K562 (cell line): ENCODE results near the gene AZU1. TPM values are rescaled to one million over a fixed set of nuclear protein-coding genes. Genes with fewer than 3 reads are reported as not detected.
A peak's percentile ranks its signal among the peaks of the same experiment; 100 is the strongest.

Experiments
- ATF2 ChIP-seq: sonication (generic); formaldehyde crosslinking; IDR thresholded peaks from 2 replicates; pipeline ENCODE4 v1.8.1; 2022; ENCODE audit warnings: missing genetic modification reagents
- BRD9 ChIP-seq: fragments of 450-650 bp; IDR thresholded peaks from 2 replicates; pipeline ENCODE4 v1.6.1; 2018; ENCODE audit warnings: low read depth; ENCODE audit not compliant: partially characterized antibody
- ELF2 ChIP-seq: fragments of 250-450 bp; sonication (Bioruptor Pico); IDR thresholded peaks from 2 replicates; pipeline ENCODE4 v1.5.0; 2021; ENCODE audit warnings: mild to moderate bottlenecking
- FOXM1 ChIP-seq, 2 experiments: fragments of 450-650 bp in 1 of 2; sonication (generic) in 1 of 2; formaldehyde crosslinking in 1 of 2; IDR thresholded peaks; 2 replicates each; pipeline versions ENCODE4 v1.6.1 to v1.9.0; 2017 to 2022; ENCODE audit warnings: low read depth in 2 of 2, mild to moderate bottlenecking in 2 of 2, missing genetic modification reagents in 1 of 2, moderate library complexity in 1 of 2
- HES1 ChIP-seq: fragments of 450-650 bp; IDR thresholded peaks from 2 replicates; pipeline ENCODE4 v1.6.1; 2016; ENCODE audit warnings: low read depth, mild to moderate bottlenecking, moderate library complexity
- KDM5B ChIP-seq: fragments of 200-600 bp; sonication (generic); IDR thresholded peaks from 2 replicates; pipeline ENCODE4 v1.6.1; 2012; ENCODE audit warnings: low read depth, mild to moderate bottlenecking, moderate library complexity, low read length, control low read depth, inconsistent platforms; ENCODE audit not compliant: insufficient replicate concordance
- LARP7 ChIP-seq: fragments of 450-650 bp; IDR thresholded peaks from 2 replicates; pipeline ENCODE4 v1.6.1; 2016
- MAFF ChIP-seq: IDR thresholded peaks from 2 replicates; pipeline ENCODE4 v1.6.1; 2012; ENCODE audit warnings: low read length, improper control_type of control experiment
- MEF2D ChIP-seq: conservative IDR thresholded peaks from 2 replicates; pipeline ENCODE4 v1.6.1; 2016; ENCODE audit warnings: low read depth, missing genetic modification characterization, missing compliant biosample characterization
- NFE2 ChIP-seq: IDR thresholded peaks from 2 replicates; pipeline ENCODE4 v1.6.1; 2014; ENCODE audit warnings: antibody characterized with exemption, low read depth
- NFIX ChIP-seq: fragments of 250-450 bp; sonication (Bioruptor Pico); IDR thresholded peaks from 2 replicates; pipeline ENCODE4 v1.4.0; 2020; ENCODE audit warnings: low read depth, mild to moderate bottlenecking, moderate library complexity
- NR2C2 ChIP-seq, 2 experiments: fragments of 200-800 bp in 1 of 2; sonication (Bioruptor generic) in 1 of 2; sonication (generic) in 1 of 2; formaldehyde crosslinking in 1 of 2; IDR thresholded peaks; 2 replicates each; pipeline versions ENCODE4 v1.6.1 to v1.8.0; 2016 to 2022; ENCODE audit warnings: mild to moderate bottlenecking in 1 of 2, missing compliant biosample characterization in 1 of 2, missing genetic modification characterization in 1 of 2, missing genetic modification reagents in 1 of 2
- SNIP1 ChIP-seq: fragments of 450-650 bp; IDR thresholded peaks from 2 replicates; pipeline ENCODE4 v1.7.1; 2017; ENCODE audit warnings: low read depth, mild to moderate bottlenecking
- TBL1XR1 ChIP-seq, 2 experiments: IDR thresholded peaks; 2 replicates each; pipeline ENCODE4 v1.6.1; 2012; ENCODE audit warnings: improper control_type of control experiment in 2 of 2, low read length in 2 of 2, mild to moderate bottlenecking in 1 of 2
- ZMIZ1 ChIP-seq, 2 experiments: fragments of 150-350 bp in 1 of 2; IDR thresholded peaks; 2 replicates each; pipeline ENCODE4 v1.6.1; 2012 to 2016; ENCODE audit warnings: low read depth in 2 of 2, low read length in 2 of 2, mild to moderate bottlenecking in 1 of 2, moderate library complexity in 1 of 2
- ZNF253 ChIP-seq: fragments of 250-450 bp; sonication (Bioruptor Pico); conservative IDR thresholded peaks from 2 replicates; pipeline ENCODE4 v1.6.1; 2021; ENCODE audit warnings: mild to moderate bottlenecking
- ZNF778 ChIP-seq: fragments of 450-650 bp; formaldehyde crosslinking; IDR thresholded peaks from 2 replicates; pipeline ENCODE4 v1.4.0; 2020; ENCODE audit warnings: mild to moderate bottlenecking, moderate library complexity
- polyA plus RNA-seq, 8 experiments: library from polyadenylated mRNA; depleted of rRNA in 4 of 8; stranded (reverse) in 5 of 8; unstranded in 3 of 8; fragments of >200 nt; fragmentation: Nextera tagmentation in 2 of 8; fragmentation: Illumina TruSeq in 1 of 8; extraction: Ambion mirVana in 2 of 8; extraction: Trizol in 1 of 8; gene quantifications; 2 replicates each; pipeline versions ENCODE4 v1.2.1 to v1.2.3, GENCODE V29; 2011 to 2014; ENCODE audit warnings: inconsistent platforms in 1 of 8, missing spikeins in 1 of 8
- total RNA-seq, 7 experiments: library from RNA; depleted of rRNA in 6 of 7; stranded (reverse); fragments of >200 nt in 6 of 7; fragmentation: Illumina TruSeq in 2 of 7; extraction: Trizol in 2 of 7; gene quantifications; 2 replicates each; pipeline versions ENCODE4 v1.2.1 to v1.2.3, GENCODE V29; 2011 to 2021; ENCODE audit warnings: low replicate concordance in 1 of 7

AZU1 gene
- total and polyA plus RNA-seq, 9 of the 15 experiments (the other 6 are each of a cell fraction or from before 2014, with no cell fraction given): 0.29 to 1.9 (median 0.59) TPM; not detected in 3

- TF ChIP-seq SNIP1: no peak
- TF ChIP-seq NFE2: no peak
- 0 out of 4 replicates have a peak, but pooled peaks of 1 of the 2 experiments have one; percentile 34 for TF ChIP-seq ZMIZ1 (IDR thresholded peaks at IDR 0.05; ENCODE audit: low read depth in 2 of 2, low read length in 2 of 2)
- TF ChIP-seq ZNF778 (CRISPR knock-in tag): no peak
- 0 out of 2 replicates have a peak, but pooled peaks have one; percentile 17 for TF ChIP-seq NFIX (CRISPR knock-in tag)
- TF ChIP-seq ATF2 (CRISPR knock-in tag): no peak
- no peak; the same call in 1 of the 2 replicates for TF ChIP-seq FOXM1 (IDR thresholded peaks at IDR 0.05; ENCODE audit: low read depth)
- TF ChIP-seq FOXM1 (CRISPR knock-in tag; IDR thresholded peaks at IDR 0.05; ENCODE audit: low read depth): no peak; the same call in 1 of the 2 replicates
- TF ChIP-seq LARP7: no peak
- TF ChIP-seq MEF2D (tag): peak; percentile 62
- no peak for TF ChIP-seq HES1
- peak; percentile 34 to 38; a peak in 3 of 4 replicates for TF ChIP-seq TBL1XR1 (IDR thresholded peaks at IDR 0.05; ENCODE audit: low read length in 2 of 2)
- TF ChIP-seq BRD9: no peak
- peak; percentile 50 for TF ChIP-seq KDM5B
- peak; percentile 95 for TF ChIP-seq NR2C2 (CRISPR knock-in tag; IDR thresholded peaks at IDR 0.05)
- peak; percentile 98 for TF ChIP-seq NR2C2 (tag; IDR thresholded peaks at IDR 0.05)
- TF ChIP-seq ELF2 (CRISPR knock-in tag): peak; percentile 92
- TF ChIP-seq MAFF: no peak
- TF ChIP-seq ZNF253: no peak
Measured at GRCh38 chr19:796692-797527, 30.7 kb upstream of the AZU1 start, which contains the start of gene PTBP1 (continued).
